Measurements from ENCODE around the gene OR13C5. TPM values are rescaled to one million over a fixed set of nuclear protein-coding genes. Genes with fewer than 3 reads are reported as not detected.

Gene OR13C5
- total RNA-seq, 1 donor from 2014 or later: not detected

DNA sequence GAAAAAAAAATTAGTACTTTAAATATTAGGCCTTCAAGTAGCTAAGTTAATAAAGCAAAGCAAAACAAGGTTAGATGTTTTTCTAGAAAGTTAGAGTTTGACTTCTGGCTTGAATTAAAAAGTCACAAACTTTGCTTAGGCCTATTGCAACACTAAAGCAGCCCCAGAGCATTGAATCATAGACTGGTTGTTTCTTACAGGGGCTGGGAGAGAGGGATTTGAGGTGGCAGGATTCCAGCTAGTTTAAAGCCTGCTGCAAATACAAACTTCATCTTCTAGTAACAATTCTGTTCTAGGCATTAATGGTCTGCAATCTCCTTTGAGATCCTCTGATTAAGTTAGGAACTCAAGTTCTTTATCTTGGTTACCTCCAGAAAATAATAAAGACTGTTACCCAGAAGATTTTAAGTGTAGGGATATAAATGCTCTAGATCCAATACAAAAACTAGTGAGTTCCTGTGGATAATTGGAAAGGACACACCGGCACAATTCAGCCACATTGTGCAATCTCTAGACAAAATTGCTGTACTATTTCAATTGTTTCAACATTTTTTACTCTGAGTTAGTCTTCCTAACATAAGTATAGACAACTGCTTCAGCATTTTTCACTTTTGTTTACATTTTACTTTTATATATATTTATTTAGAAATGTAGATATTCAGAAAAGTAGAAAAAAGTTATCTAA is 12.6 kb downstream of the OR13C5 start:
- TF ChIP-seq, protein P1, sequence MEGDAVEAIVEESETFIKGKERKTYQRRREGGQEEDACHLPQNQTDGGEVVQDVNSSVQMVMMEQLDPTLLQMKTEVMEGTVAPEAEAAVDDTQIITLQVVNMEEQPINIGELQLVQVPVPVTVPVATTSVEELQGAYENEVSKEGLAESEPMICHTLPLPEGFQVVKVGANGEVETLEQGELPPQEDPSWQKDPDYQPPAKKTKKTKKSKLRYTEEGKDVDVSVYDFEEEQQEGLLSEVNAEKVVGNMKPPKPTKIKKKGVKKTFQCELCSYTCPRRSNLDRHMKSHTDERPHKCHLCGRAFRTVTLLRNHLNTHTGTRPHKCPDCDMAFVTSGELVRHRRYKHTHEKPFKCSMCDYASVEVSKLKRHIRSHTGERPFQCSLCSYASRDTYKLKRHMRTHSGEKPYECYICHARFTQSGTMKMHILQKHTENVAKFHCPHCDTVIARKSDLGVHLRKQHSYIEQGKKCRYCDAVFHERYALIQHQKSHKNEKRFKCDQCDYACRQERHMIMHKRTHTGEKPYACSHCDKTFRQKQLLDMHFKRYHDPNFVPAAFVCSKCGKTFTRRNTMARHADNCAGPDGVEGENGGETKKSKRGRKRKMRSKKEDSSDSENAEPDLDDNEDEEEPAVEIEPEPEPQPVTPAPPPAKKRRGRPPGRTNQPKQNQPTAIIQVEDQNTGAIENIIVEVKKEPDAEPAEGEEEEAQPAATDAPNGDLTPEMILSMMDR (IDR thresholded peaks at IDR 0.05): no peak
- H3K36me3 ChIP-seq: no peaks in the 10 kb centered on the region
- H3K27ac ChIP-seq: no peak overlapping the region
- H3K4me1 ChIP-seq: no peaks in the 10 kb centered on the region
- no peaks in the 10 kb centered on the region for H3K27me3 ChIP-seq (ENCODE audit: low read depth)
- H3K9me3 ChIP-seq: no peaks in the 10 kb centered on the region
- DNase-seq (no peak), ATAC-seq (no peak)
- intact Hi-C loops (cut with DNase I): no loop called here
- H3K4me3 ChIP-seq: no peak overlapping the region

DNA sequence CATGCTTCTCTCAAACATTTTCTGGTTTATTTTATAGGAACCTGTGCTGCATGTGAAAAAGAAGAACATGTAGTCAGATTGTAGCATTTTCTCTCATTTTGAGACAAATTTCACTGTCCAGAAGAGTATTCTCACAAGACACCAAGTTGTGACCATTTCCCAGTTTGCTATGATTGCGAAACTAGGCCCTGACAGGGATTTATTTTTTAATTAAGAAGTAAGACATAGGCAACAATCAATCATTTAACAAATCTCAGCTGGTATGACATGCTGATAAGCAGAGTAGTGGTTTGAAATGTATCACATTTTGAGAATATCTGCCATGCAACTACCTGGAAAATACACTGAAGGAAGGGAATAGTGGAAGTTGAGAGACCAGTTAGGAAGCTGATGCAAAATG is 18.7 kb downstream of the OR13C5 start:
- intact Hi-C loops (cut with DNase I): no loop called here
- no peaks in the 10 kb centered on the region for H3K27me3 ChIP-seq (ENCODE audit: low read depth)
- H3K4me3 ChIP-seq: no peak overlapping the region
- no peaks in the 10 kb centered on the region for H3K9me3 ChIP-seq
- H3K36me3 ChIP-seq: no peaks in the 10 kb centered on the region
- TF ChIP-seq, protein P1 (IDR thresholded peaks at IDR 0.05): no peak
- no peak for DNase-seq
- no peak for ATAC-seq
- H3K4me1 ChIP-seq: no peaks in the 10 kb centered on the region
- no peak overlapping the region for H3K27ac ChIP-seq

DNA sequence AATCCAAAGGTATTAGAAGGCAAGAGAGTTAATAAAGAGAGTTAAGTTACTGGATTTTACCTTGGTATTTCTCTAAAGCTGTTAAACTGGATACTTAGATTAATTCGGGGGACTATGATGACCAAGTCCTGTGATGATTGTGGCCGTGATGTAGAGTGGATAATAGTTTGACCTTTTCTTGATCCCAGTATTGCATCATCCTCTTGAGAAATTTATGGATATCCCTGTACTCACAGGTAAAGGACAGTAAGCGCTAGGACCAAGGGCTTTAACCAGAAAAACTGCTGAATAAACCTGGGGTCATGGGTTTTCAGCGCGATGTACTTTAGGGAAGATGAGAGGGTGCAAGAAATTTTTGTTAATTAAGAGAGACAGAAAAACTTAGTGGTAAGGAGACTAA is 21.9 kb downstream of the OR13C5 start:
- Histone ChIP-seq H3K27ac (no peak overlapping the region), H3K9me3 (no peaks in the 10 kb centered on the region), H3K4me1 (no peaks in the 10 kb centered on the region), H3K36me3 (no peaks in the 10 kb centered on the region), H3K27me3 (ENCODE audit: low read depth) (no peaks in the 10 kb centered on the region), H3K4me3 (no peak overlapping the region)
- intact Hi-C loops (cut with DNase I): no loop called here
- DNase-seq: no peak
- TF ChIP-seq, protein P1 (IDR thresholded peaks at IDR 0.05): no peak
- ATAC-seq: no peak

DNA sequence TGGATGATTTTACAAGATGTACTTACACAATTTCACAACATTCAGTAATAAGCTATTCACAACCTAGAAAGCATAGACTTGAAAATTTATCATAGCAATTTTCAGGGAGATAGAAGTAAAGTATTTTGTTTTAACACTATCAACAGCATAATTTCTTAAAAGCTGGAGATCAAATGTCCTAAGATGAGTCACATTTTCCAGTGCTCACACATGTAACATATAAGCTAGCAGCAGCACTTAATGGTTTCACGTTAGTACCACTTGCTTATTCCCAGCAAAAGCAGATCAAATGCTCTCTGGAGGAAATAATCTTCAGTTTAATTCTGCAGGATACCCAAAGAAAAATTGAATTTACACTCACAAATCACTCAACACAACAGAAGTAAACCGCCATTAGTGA is 23.8 kb downstream of the OR13C5 start:
- TF ChIP-seq, protein P1 (IDR thresholded peaks at IDR 0.05): no peak
- no peak for DNase-seq
- no peak for ATAC-seq
- intact Hi-C loops (cut with DNase I): no loop called here
- H3K27ac ChIP-seq: no peak overlapping the region
- no peaks in the 10 kb centered on the region for H3K9me3 ChIP-seq
- H3K36me3 ChIP-seq: no peaks in the 10 kb centered on the region
- no peaks in the 10 kb centered on the region for H3K27me3 ChIP-seq (ENCODE audit: low read depth)
- H3K4me1 ChIP-seq: no peaks in the 10 kb centered on the region
- H3K4me3 ChIP-seq: no peak overlapping the region

DNA sequence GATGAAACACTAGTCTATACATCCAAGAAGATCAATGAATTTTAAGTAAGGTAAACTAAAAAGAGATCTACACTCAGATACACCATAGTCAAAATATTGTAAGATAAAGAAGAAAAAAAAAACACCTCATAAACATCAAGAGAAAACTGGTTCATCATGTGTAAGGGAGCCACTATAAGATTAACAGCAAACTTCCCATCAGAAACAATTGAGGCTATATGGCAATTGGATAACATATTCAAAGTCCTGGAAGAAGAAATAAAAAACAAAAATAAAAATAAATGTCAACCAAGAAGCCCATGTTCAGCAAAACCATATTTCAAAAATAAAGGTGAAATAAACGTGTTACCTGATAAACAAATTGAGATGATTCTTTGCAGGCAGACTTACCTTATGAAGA is 26.6 kb downstream of the OR13C5 start:
- intact Hi-C loops (cut with DNase I): no loop called here
- Histone ChIP-seq H3K4me3 (no peak overlapping the region), H3K9me3 (no peaks in the 10 kb centered on the region), H3K27me3 (ENCODE audit: low read depth) (no peaks in the 10 kb centered on the region), H3K36me3 (no peaks in the 10 kb centered on the region), H3K27ac (no peak overlapping the region), H3K4me1 (no peaks in the 10 kb centered on the region)
- DNase-seq (no peak), ATAC-seq (no peak)
- TF ChIP-seq, protein P1 (IDR thresholded peaks at IDR 0.05): no peak
